ENCODE data around the gene TXNDC17. TPM values are rescaled to one million over a fixed set of nuclear protein-coding genes. Genes with fewer than 3 reads are reported as not detected.

Gene TXNDC17
- total RNA-seq, 4 donors from 2014 or later = 85.5 to 183 (median 106) TPM

DNA sequence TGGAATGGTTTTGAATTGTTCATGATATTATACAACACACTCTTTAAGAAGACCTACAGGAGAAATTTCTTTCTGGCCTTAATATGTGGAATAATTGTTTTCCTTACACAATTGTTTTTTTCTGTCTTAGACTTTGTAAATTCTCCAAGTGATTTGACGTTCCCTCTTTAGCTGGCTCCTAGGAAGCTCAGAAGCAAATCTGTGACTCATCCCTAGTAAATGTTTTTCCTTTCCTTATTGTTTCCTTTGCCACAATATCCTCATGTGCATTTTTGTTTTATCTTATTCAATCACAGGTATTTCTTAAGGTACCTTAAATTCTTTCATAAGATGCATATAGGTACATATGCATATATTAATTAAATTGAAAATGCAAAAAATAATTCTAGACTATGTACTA is 13.8 kb upstream of the TXNDC17 start:
- no peak overlapping the region for H3K4me3 ChIP-seq
- H3K27ac ChIP-seq = no peak overlapping the region
- in situ Hi-C loops (cut with MboI; ENCODE audit: low sequenced_read_pairs in 4 of 4) = loop anchor here in 1 of 4 donors (25.0 kb wide), 1 partner anchor 385 kb away; the partner anchor contains the start of genes BCL6B and RNASEK
- H3K4me1 ChIP-seq = no peaks in the 10 kb centered on the region
- no peaks in the 10 kb centered on the region for H3K27me3 ChIP-seq
- peaks cover 0 to 15% of the 10 kb centered on the region in 2 donors for H3K36me3 ChIP-seq
- no peaks in the 10 kb centered on the region for H3K9me3 ChIP-seq
- intact Hi-C loops (cut with DNase I; ENCODE audit: low total_unique reads) = no loop called here
- TF ChIP-seq, protein P1, sequence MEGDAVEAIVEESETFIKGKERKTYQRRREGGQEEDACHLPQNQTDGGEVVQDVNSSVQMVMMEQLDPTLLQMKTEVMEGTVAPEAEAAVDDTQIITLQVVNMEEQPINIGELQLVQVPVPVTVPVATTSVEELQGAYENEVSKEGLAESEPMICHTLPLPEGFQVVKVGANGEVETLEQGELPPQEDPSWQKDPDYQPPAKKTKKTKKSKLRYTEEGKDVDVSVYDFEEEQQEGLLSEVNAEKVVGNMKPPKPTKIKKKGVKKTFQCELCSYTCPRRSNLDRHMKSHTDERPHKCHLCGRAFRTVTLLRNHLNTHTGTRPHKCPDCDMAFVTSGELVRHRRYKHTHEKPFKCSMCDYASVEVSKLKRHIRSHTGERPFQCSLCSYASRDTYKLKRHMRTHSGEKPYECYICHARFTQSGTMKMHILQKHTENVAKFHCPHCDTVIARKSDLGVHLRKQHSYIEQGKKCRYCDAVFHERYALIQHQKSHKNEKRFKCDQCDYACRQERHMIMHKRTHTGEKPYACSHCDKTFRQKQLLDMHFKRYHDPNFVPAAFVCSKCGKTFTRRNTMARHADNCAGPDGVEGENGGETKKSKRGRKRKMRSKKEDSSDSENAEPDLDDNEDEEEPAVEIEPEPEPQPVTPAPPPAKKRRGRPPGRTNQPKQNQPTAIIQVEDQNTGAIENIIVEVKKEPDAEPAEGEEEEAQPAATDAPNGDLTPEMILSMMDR (IDR thresholded peaks at IDR 0.05 in 4 of 5, conservative IDR thresholded peaks at IDR 0.05 in 1 of 5) = no peak
- TF ChIP-seq POLR2A (IDR thresholded peaks at IDR 0.05) = no peak
- DNase-seq (no peak), ATAC-seq (no peak)

DNA sequence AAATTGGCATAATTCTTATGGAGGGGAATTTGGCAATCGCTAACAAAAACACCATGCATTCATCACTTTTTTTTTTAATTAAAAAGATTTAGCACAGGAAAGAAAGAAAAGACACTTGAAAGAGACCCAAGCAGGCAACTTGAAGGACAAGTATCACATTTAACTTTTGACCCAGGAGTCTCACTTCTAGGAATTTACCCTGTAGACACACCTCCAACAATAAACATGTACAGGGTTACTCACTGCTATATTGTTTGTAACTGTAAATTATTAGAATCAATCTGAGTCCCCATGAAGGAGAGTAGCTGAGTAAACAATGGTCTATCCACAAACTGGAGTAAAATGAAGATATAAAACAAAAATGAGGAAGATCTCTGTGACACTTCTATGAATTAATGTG is 10.5 kb upstream of the TXNDC17 start:
- H3K4me1 ChIP-seq = no peaks in the 10 kb centered on the region
- no peak overlapping the region for H3K4me3 ChIP-seq
- no peak overlapping the region for H3K27ac ChIP-seq
- intact Hi-C loops (cut with DNase I; ENCODE audit: low total_unique reads) (no loop called here), in situ Hi-C loops (cut with MboI; ENCODE audit: low sequenced_read_pairs in 4 of 4) (loop anchor here in 1 of 4 donors (25.0 kb wide), 1 partner anchor 382 kb away; the partner anchor contains the start of genes BCL6B and RNASEK)
- DNase-seq (no peak), ATAC-seq (no peak)
- H3K9me3 ChIP-seq = no peaks in the 10 kb centered on the region
- H3K27me3 ChIP-seq = no peaks in the 10 kb centered on the region
- TF ChIP-seq, protein P1 (IDR thresholded peaks at IDR 0.05 in 4 of 5, conservative IDR thresholded peaks at IDR 0.05 in 1 of 5) = no peak
- TF ChIP-seq POLR2A (IDR thresholded peaks at IDR 0.05) = no peak
- peaks cover 0 to 38% of the 10 kb centered on the region in 2 donors for H3K36me3 ChIP-seq

DNA sequence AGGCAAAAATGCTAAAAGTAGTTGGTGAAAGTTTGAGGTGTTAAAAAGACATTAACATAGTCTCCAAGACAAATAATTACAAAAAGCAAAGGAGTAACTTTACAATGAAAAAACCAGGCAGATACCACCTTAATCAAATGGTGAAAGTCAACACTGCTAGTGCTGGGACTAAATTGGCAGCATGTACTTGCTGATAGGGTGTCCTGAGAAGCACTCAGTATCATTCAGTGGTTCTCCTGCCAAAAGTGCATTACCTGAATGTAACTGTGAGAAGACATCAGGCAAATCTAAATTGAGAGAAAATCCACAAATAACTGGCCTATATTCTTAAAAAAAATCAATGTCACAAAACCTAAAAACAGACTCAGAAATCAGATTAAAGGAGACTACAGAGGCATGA is 8.3 kb upstream of the TXNDC17 start:
- H3K4me3 ChIP-seq = no peak overlapping the region
- intact Hi-C loops (cut with DNase I; ENCODE audit: low total_unique reads) (no loop called here), in situ Hi-C loops (cut with MboI; ENCODE audit: low sequenced_read_pairs in 4 of 4) (loop anchor here in 1 of 4 donors (25.0 kb wide), 1 partner anchor 380 kb away; the partner anchor contains the start of genes BCL6B and RNASEK)
- no peak for ATAC-seq
- no peak for TF ChIP-seq POLR2A (IDR thresholded peaks at IDR 0.05)
- TF ChIP-seq, protein P1 (IDR thresholded peaks at IDR 0.05 in 4 of 5, conservative IDR thresholded peaks at IDR 0.05 in 1 of 5) = no peak
- H3K4me1 ChIP-seq = no peaks in the 10 kb centered on the region
- no peaks in the 10 kb centered on the region for H3K27me3 ChIP-seq
- H3K27ac ChIP-seq = no peak overlapping the region
- DNase-seq = no peak
- H3K36me3 ChIP-seq = peaks cover 0 to 32% of the 10 kb centered on the region in 2 donors
- H3K9me3 ChIP-seq = no peaks in the 10 kb centered on the region

DNA sequence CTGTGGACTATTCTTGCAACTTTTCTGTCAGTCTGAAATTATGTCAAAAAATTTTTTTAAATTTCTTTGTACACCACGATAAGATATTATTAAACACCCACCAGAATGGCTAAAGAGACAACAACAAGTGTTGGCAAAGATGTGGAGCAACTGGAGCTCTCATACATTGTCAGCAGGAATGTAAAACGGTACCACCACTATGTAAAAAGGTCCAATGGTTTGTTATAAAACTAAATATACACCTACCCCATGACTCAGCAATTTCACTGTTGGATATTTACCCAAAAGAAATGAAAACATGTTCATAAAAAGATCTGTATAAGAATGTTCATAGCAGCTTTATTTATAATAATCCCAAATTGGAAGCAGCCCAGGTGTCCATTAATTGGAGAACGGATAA is 7.6 kb upstream of the TXNDC17 start:
- H3K27ac ChIP-seq = no peak overlapping the region
- H3K9me3 ChIP-seq = no peaks in the 10 kb centered on the region
- H3K4me3 ChIP-seq = no peak overlapping the region
- no peaks in the 10 kb centered on the region for H3K4me1 ChIP-seq
- peaks cover 0 to 26% of the 10 kb centered on the region in 2 donors for H3K36me3 ChIP-seq
- intact Hi-C loops (cut with DNase I; ENCODE audit: low total_unique reads) = no loop called here
- no peak for DNase-seq
- no peak for ATAC-seq
- no peaks in the 10 kb centered on the region for H3K27me3 ChIP-seq
- in situ Hi-C loops (cut with MboI; ENCODE audit: low sequenced_read_pairs in 4 of 4) = loop anchor here in 1 of 4 donors (25.0 kb wide), 1 partner anchor 379 kb away; the partner anchor contains the start of genes BCL6B and RNASEK
- no peak for TF ChIP-seq POLR2A (IDR thresholded peaks at IDR 0.05)
- TF ChIP-seq, protein P1 (IDR thresholded peaks at IDR 0.05 in 4 of 5, conservative IDR thresholded peaks at IDR 0.05 in 1 of 5) = no peak

DNA sequence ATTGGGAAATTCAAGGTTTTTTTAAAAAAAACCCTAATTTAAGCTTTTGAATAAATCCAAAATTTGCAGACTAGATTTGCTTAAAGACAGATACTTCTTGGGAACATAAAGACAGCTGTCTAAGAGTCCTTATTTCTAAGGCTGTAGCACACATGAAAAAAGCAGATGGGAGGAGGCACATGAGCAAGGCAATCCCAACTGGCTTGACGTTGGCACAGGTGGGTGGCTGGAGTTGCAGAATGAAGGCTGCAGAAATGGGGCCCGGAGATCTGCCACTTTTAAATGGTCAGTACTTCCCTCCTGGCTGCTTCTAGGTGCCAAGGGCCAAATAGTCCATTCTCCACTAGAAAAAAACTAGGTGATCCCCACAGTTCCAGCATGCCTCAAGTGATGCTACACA is 4.8 kb upstream of the TXNDC17 start:
- Histone ChIP-seq H3K27me3 (no peaks in the 10 kb centered on the region), H3K4me1 (peaks cover 6 to 14% of the 10 kb centered on the region in 2 donors), H3K9me3 (no peaks in the 10 kb centered on the region), H3K27ac (no peak overlapping the region), H3K36me3 (peaks cover 0 to 26% of the 10 kb centered on the region in 2 donors), H3K4me3 (no peak overlapping the region)
- intact Hi-C loops (cut with DNase I; ENCODE audit: low total_unique reads) = no loop called here
- TF ChIP-seq, protein P1 (IDR thresholded peaks at IDR 0.05 in 4 of 5, conservative IDR thresholded peaks at IDR 0.05 in 1 of 5) = no peak
- TF ChIP-seq POLR2A (IDR thresholded peaks at IDR 0.05) = no peak
- DNase-seq (no peak), ATAC-seq (no peak)
- in situ Hi-C loops (cut with MboI; ENCODE audit: low sequenced_read_pairs in 4 of 4) = loop anchor here in 1 of 4 donors (25.0 kb wide), 1 partner anchor 376 kb away; the partner anchor contains the start of genes BCL6B and RNASEK
